Astrocyte (in vitro differentiated cells and primary cell): ENCODE data around the gene FAM83C. TPM values are rescaled to one million over a fixed set of nuclear protein-coding genes. Genes with fewer than 3 reads are reported as not detected.

Source experiments
- DNase-seq: peaks from one replicate; pipeline ENCODE4 v3.0.0-alpha.2; 2010; ENCODE audit warnings: low read depth
- FAIRE-seq: peaks from 2 replicates; lab custom pipeline; 2011; peaks lifted over from hg19 to GRCh38; lab: Jason Lieb, UNC
- H2AFZ ChIP-seq: 2 replicates; pipeline ENCODE4 v1.6.0; 2012; ENCODE audit warnings: low read depth, low read length, inconsistent platforms
- H3K27ac ChIP-seq: 2 replicates; pipeline ENCODE4 v1.5.1; 2011; ENCODE audit warnings: low read depth, low read length, inconsistent platforms
- H3K27me3 ChIP-seq: 2 replicates; pipeline ENCODE4 v1.6.0; 2011; ENCODE audit warnings: low read length, inconsistent platforms; ENCODE audit not compliant: insufficient read depth
- H3K36me3 ChIP-seq: 2 replicates; pipeline ENCODE4 v1.5.1; 2011; ENCODE audit warnings: low read length, inconsistent platforms; ENCODE audit not compliant: insufficient read depth
- H3K4me1 ChIP-seq: 2 replicates; pipeline ENCODE4 v1.5.1; 2011; ENCODE audit warnings: low read length, inconsistent platforms; ENCODE audit not compliant: insufficient read depth
- H3K4me2 ChIP-seq: 2 replicates; pipeline ENCODE4 v1.6.0; 2012; ENCODE audit warnings: low read length, inconsistent platforms
- H3K4me3 ChIP-seq: 2 replicates; pipeline ENCODE4 v1.5.1; 2011; ENCODE audit warnings: low read depth, mild to moderate bottlenecking, low read length, inconsistent platforms; ENCODE audit not compliant: insufficient read depth
- H3K79me2 ChIP-seq: 2 replicates; pipeline ENCODE4 v1.6.0; 2012; ENCODE audit warnings: mild to moderate bottlenecking, low read length, inconsistent platforms; ENCODE audit not compliant: insufficient read depth
- H3K9ac ChIP-seq: 2 replicates; pipeline ENCODE4 v1.6.0; 2012; ENCODE audit warnings: mild to moderate bottlenecking, low read length, inconsistent platforms
- H3K9me3 ChIP-seq: 2 replicates; pipeline ENCODE4 v1.5.1; 2012; ENCODE audit warnings: low read depth, mild to moderate bottlenecking, low read length, inconsistent platforms; ENCODE audit not compliant: insufficient read depth
- H4K20me1 ChIP-seq: 2 replicates; pipeline ENCODE4 v1.6.0; 2012; ENCODE audit warnings: low read length, inconsistent platforms; ENCODE audit not compliant: insufficient read depth
- H3K27ac Mint-ChIP-seq: one replicate; pipeline ENCODE4 v1.8.0; 2021; ENCODE audit warnings: mild to moderate bottlenecking, mixed read lengths; ENCODE audit not compliant: unreplicated experiment
- H3K27me3 Mint-ChIP-seq: one replicate; pipeline ENCODE4 v1.8.0; 2021; ENCODE audit warnings: low read depth, mixed read lengths; ENCODE audit not compliant: unreplicated experiment
- H3K36me3 Mint-ChIP-seq: one replicate; pipeline ENCODE4 v1.8.0; 2021; ENCODE audit warnings: low read depth, mixed read lengths; ENCODE audit not compliant: unreplicated experiment
- H3K4me1 Mint-ChIP-seq: one replicate; pipeline ENCODE4 v1.8.0; 2021; ENCODE audit warnings: low read depth, mixed read lengths; ENCODE audit not compliant: unreplicated experiment
- H3K4me3 Mint-ChIP-seq: one replicate; pipeline ENCODE4 v1.8.0; 2021; ENCODE audit warnings: mild to moderate bottlenecking, moderate library complexity, mixed read lengths; ENCODE audit not compliant: unreplicated experiment
- H3K9me3 Mint-ChIP-seq: one replicate; pipeline ENCODE4 v1.8.0; 2021; ENCODE audit warnings: mild to moderate bottlenecking, mixed read lengths; ENCODE audit not compliant: unreplicated experiment
- EZH2 ChIP-seq: IDR thresholded peaks from 2 replicates; pipeline ENCODE4 v1.6.1; 2012; ENCODE audit warnings: mild to moderate bottlenecking, low read length, inconsistent platforms; ENCODE audit not compliant: insufficient read depth
- total RNA-seq: library from RNA; stranded (reverse); gene quantifications from 2 replicates; pipeline ENCODE4 v1.2.1, GENCODE V29; 2021
- TF ChIP-seq, protein P1 (sequence below): IDR thresholded peaks from 2 replicates; pipeline ENCODE4 v1.5.1; 2011; ENCODE audit warnings: low read depth, mild to moderate bottlenecking, inconsistent platforms, low read length, moderate library complexity; ENCODE audit not compliant: insufficient read depth

The FAM83C gene
- total RNA-seq, 1 donor from 2014 or later: not detected

GRCh38 chr20:35297740-35298139 lies 5.5 kb upstream of the FAM83C start:
- Histone ChIP-seq H4K20me1 (no peaks in the 10 kb centered on the region), H3K9ac (no peak overlapping the region), H3K36me3 (no peaks in the 10 kb centered on the region), H3K9me3 (no peaks in the 10 kb centered on the region), H3K27me3 (no peaks in the 10 kb centered on the region), H3K4me2 (no peak overlapping the region), H2AFZ (no peak overlapping the region), H3K79me2 (no peaks in the 10 kb centered on the region), H3K4me1 (peaks cover 23% of the 10 kb centered on the region), H3K27ac (no peak overlapping the region), H3K4me3 (no peak overlapping the region)
- Mint-ChIP-seq H3K9me3 (no peaks in the 10 kb centered on the region), H3K27ac (no peak overlapping the region), H3K27me3 (peaks cover 8% of the 10 kb centered on the region), H3K4me3 (no peak overlapping the region), H3K36me3 (no peaks in the 10 kb centered on the region), H3K4me1 (peaks cover 14% of the 10 kb centered on the region)
- TF ChIP-seq, protein P1, sequence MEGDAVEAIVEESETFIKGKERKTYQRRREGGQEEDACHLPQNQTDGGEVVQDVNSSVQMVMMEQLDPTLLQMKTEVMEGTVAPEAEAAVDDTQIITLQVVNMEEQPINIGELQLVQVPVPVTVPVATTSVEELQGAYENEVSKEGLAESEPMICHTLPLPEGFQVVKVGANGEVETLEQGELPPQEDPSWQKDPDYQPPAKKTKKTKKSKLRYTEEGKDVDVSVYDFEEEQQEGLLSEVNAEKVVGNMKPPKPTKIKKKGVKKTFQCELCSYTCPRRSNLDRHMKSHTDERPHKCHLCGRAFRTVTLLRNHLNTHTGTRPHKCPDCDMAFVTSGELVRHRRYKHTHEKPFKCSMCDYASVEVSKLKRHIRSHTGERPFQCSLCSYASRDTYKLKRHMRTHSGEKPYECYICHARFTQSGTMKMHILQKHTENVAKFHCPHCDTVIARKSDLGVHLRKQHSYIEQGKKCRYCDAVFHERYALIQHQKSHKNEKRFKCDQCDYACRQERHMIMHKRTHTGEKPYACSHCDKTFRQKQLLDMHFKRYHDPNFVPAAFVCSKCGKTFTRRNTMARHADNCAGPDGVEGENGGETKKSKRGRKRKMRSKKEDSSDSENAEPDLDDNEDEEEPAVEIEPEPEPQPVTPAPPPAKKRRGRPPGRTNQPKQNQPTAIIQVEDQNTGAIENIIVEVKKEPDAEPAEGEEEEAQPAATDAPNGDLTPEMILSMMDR: no peak
- no peak for TF ChIP-seq EZH2
- DNase-seq (no peak), FAIRE-seq (no peak)

GRCh38 chr20:35297155-35297554 lies 4.9 kb upstream of the FAM83C start:
- H3K4me3 Mint-ChIP-seq: no peak overlapping the region
- H3K27me3 Mint-ChIP-seq: peaks cover 12% of the 10 kb centered on the region
- H3K4me2 ChIP-seq: no peak overlapping the region
- H3K9ac ChIP-seq: no peak overlapping the region
- H3K4me3 ChIP-seq: no peak overlapping the region
- DNase-seq (no peak), FAIRE-seq (peak; percentile 43)
- H3K36me3 ChIP-seq: no peaks in the 10 kb centered on the region
- TF ChIP-seq, protein P1: no peak
- TF ChIP-seq EZH2: no peak
- no peaks in the 10 kb centered on the region for H3K36me3 Mint-ChIP-seq
- H4K20me1 ChIP-seq: no peaks in the 10 kb centered on the region
- no peaks in the 10 kb centered on the region for H3K9me3 Mint-ChIP-seq
- no peak overlapping the region for H2AFZ ChIP-seq
- H3K27ac ChIP-seq: no peak overlapping the region
- H3K9me3 ChIP-seq: no peaks in the 10 kb centered on the region
- H3K4me1 ChIP-seq: peaks cover 17% of the 10 kb centered on the region
- no peaks in the 10 kb centered on the region for H3K27me3 ChIP-seq
- H3K4me1 Mint-ChIP-seq: peaks cover 11% of the 10 kb centered on the region
- no peaks in the 10 kb centered on the region for H3K79me2 ChIP-seq
- H3K27ac Mint-ChIP-seq: no peak overlapping the region

GRCh38 chr20:35296101-35296554 lies 3.9 kb upstream of the FAM83C start:
- Histone ChIP-seq H3K4me3 (no peak overlapping the region), H3K4me1 (peaks cover 7% of the 10 kb centered on the region), H3K79me2 (no peaks in the 10 kb centered on the region), H4K20me1 (no peaks in the 10 kb centered on the region), H3K9me3 (no peaks in the 10 kb centered on the region), H3K36me3 (no peaks in the 10 kb centered on the region), H2AFZ (no peak overlapping the region), H3K27ac (no peak overlapping the region), H3K9ac (no peak overlapping the region), H3K4me2 (no peak overlapping the region), H3K27me3 (no peaks in the 10 kb centered on the region)
- peaks cover 8% of the 10 kb centered on the region for H3K4me1 Mint-ChIP-seq
- peaks cover 13% of the 10 kb centered on the region for H3K27me3 Mint-ChIP-seq
- H3K9me3 Mint-ChIP-seq: no peaks in the 10 kb centered on the region
- no peak overlapping the region for H3K27ac Mint-ChIP-seq
- FAIRE-seq: no peak
- no peak for DNase-seq
- no peak overlapping the region for H3K4me3 Mint-ChIP-seq
- H3K36me3 Mint-ChIP-seq: no peaks in the 10 kb centered on the region
- TF ChIP-seq EZH2: no peak
- TF ChIP-seq, protein P1: no peak
